WTC11 (cell line): ENCODE data around the gene COA1. TPM values are rescaled to one million over a fixed set of nuclear protein-coding genes. Genes with fewer than 3 reads are reported as not detected.
A peak's percentile ranks its signal among the peaks of the same experiment; 100 is the strongest.

Source experiments
- ATAC-seq: fragments of 200-7000 bp; cut with Tn5 transposase; 2 replicates; pipeline ENCODE4 v1.10.0; 2021; ENCODE audit warnings: mild to moderate bottlenecking, moderate library complexity
- CTCF ChIA-PET: fragments of 300-600 bp; sonication (Branson Sonifier 250); formaldehyde crosslinking; loops from one replicate; lab custom pipeline; 2021; ENCODE audit warnings: antibody characterized with exemption; lab: Charles Lee
- POLR2A ChIA-PET: fragments of 350-600 bp; sonication (Branson Sonifier 250); formaldehyde crosslinking; loops from one replicate; lab custom pipeline; 2021; ENCODE audit warnings: antibody characterized with exemption; lab: Charles Lee
- DNase-seq: peaks from one replicate; pipeline ENCODE4 v3.0.0; 2021; ENCODE audit warnings: low spot score
- H3K27ac Mint-ChIP-seq: 2 replicates; pipeline ENCODE4 v1.8.0; 2021; ENCODE audit warnings: mixed read lengths
- H3K27me3 Mint-ChIP-seq: 2 replicates; pipeline ENCODE4 v1.8.0; 2021; ENCODE audit warnings: low read depth, mild to moderate bottlenecking, moderate library complexity, mixed read lengths
- H3K36me3 Mint-ChIP-seq: 2 replicates; pipeline ENCODE4 v1.8.0; 2021; ENCODE audit warnings: mixed read lengths
- H3K4me1 Mint-ChIP-seq: 2 replicates; pipeline ENCODE4 v1.8.0; 2022; ENCODE audit warnings: mixed read lengths
- H3K4me3 Mint-ChIP-seq: 2 replicates; pipeline ENCODE4 v1.8.0; 2021; ENCODE audit warnings: mild to moderate bottlenecking, moderate library complexity, mixed read lengths
- H3K9me3 Mint-ChIP-seq: 2 replicates; pipeline ENCODE4 v1.8.0; 2021; ENCODE audit warnings: mixed read lengths
- CREB1 ChIP-seq: sonication (generic); formaldehyde crosslinking; IDR thresholded peaks from 2 replicates; pipeline ENCODE4 v1.8.0; 2023; ENCODE audit warnings: mild to moderate bottlenecking, missing genetic modification reagents
- E2F5 ChIP-seq: sonication (generic); formaldehyde crosslinking; IDR thresholded peaks from 2 replicates; pipeline ENCODE4 v1.8.1; 2022; ENCODE audit warnings: mild to moderate bottlenecking, moderate library complexity, missing genetic modification reagents
- ELF4 ChIP-seq: sonication (generic); formaldehyde crosslinking; IDR thresholded peaks from 2 replicates; pipeline ENCODE4 v1.8.1; 2022; ENCODE audit warnings: low read depth, mild to moderate bottlenecking, moderate library complexity, missing genetic modification reagents
- FOXP1 ChIP-seq: sonication (generic); formaldehyde crosslinking; IDR thresholded peaks from 2 replicates; pipeline ENCODE4 v1.8.0; 2022; ENCODE audit warnings: missing genetic modification reagents, mild to moderate bottlenecking, moderate library complexity, borderline replicate concordance
- GTF2I ChIP-seq: fragments of 250-450 bp; sonication (Bioruptor Pico); conservative IDR thresholded peaks from 2 replicates; pipeline ENCODE4 v1.4.0; 2021; ENCODE audit warnings: mild to moderate bottlenecking
- HMGA2 ChIP-seq: fragments of 250-450 bp; sonication (Bioruptor Pico); IDR thresholded peaks from 2 replicates; pipeline ENCODE4 v1.4.0; 2021; ENCODE audit warnings: mild to moderate bottlenecking, moderate library complexity
- JUN ChIP-seq: sonication (generic); formaldehyde crosslinking; IDR thresholded peaks from 2 replicates; pipeline ENCODE4 v1.8.0; 2023; ENCODE audit warnings: mild to moderate bottlenecking, missing genetic modification reagents
- KAT7 ChIP-seq: sonication (generic); formaldehyde crosslinking; IDR thresholded peaks from 2 replicates; pipeline ENCODE4 v1.8.1; 2023; ENCODE audit warnings: missing genetic modification reagents, mild to moderate bottlenecking, borderline replicate concordance
- NFATC4 ChIP-seq: fragments of 250-450 bp; sonication (Bioruptor Pico); IDR thresholded peaks from 2 replicates; pipeline ENCODE4 v1.9.0; 2021; ENCODE audit warnings: mild to moderate bottlenecking
- NFYB ChIP-seq: sonication (generic); formaldehyde crosslinking; conservative IDR thresholded peaks from 2 replicates; pipeline ENCODE4 v1.8.0; 2022; ENCODE audit warnings: low read depth, missing genetic modification reagents
- NR1H2 ChIP-seq: sonication (generic); formaldehyde crosslinking; IDR thresholded peaks from 2 replicates; pipeline ENCODE4 v1.9.0; 2021; ENCODE audit warnings: mild to moderate bottlenecking, moderate library complexity, missing genetic modification reagents
- OVOL2 ChIP-seq: fragments of 250-450 bp; sonication (Bioruptor Pico); IDR thresholded peaks from 2 replicates; pipeline ENCODE4 v1.9.0; 2021; ENCODE audit warnings: mild to moderate bottlenecking, borderline replicate concordance
- RELA ChIP-seq: sonication (generic); formaldehyde crosslinking; IDR thresholded peaks from 2 replicates; pipeline ENCODE4 v1.8.1; 2022; ENCODE audit warnings: missing genetic modification reagents, mild to moderate bottlenecking, borderline replicate concordance
- SOX15 ChIP-seq: fragments of 250-450 bp; sonication (Bioruptor Pico); IDR thresholded peaks from 2 replicates; pipeline ENCODE4 v1.9.0; 2021; ENCODE audit warnings: mild to moderate bottlenecking
- ZMAT4 ChIP-seq: fragments of 250-450 bp; sonication (Bioruptor Pico); IDR thresholded peaks from 2 replicates; pipeline ENCODE4 v1.9.0; 2021; ENCODE audit warnings: mild to moderate bottlenecking
- ZNF232 ChIP-seq: sonication (generic); formaldehyde crosslinking; IDR thresholded peaks from 2 replicates; pipeline ENCODE4 v1.8.0; 2022; ENCODE audit warnings: mild to moderate bottlenecking, missing genetic modification reagents
- ZNF281 ChIP-seq: sonication (generic); formaldehyde crosslinking; IDR thresholded peaks from 2 replicates; pipeline ENCODE4 v1.8.0; 2023; ENCODE audit warnings: mild to moderate bottlenecking, missing genetic modification reagents
- ZNF416 ChIP-seq: fragments of 250-450 bp; sonication (Bioruptor Pico); IDR thresholded peaks from 2 replicates; pipeline ENCODE4 v1.9.0; 2021; ENCODE audit warnings: mild to moderate bottlenecking, inconsistent platforms
- ZNF512 ChIP-seq: sonication (generic); formaldehyde crosslinking; IDR thresholded peaks from 2 replicates; pipeline ENCODE4 v1.8.1; 2022; ENCODE audit warnings: missing genetic modification reagents, borderline replicate concordance
- total RNA-seq: library from RNA; stranded (reverse); gene quantifications from 3 replicates; pipeline ENCODE4 v1.2.3, GENCODE V29; 2021
- TF ChIP-seq, protein P1 (sequence below): sonication (generic); formaldehyde crosslinking; IDR thresholded peaks from 2 replicates; pipeline ENCODE4 v1.8.0; 2022; ENCODE audit warnings: mild to moderate bottlenecking, missing genetic modification reagents
- TF ChIP-seq, protein P2 (sequence below): sonication (generic); formaldehyde crosslinking; conservative IDR thresholded peaks from 2 replicates; pipeline ENCODE4 v1.8.1; 2023; ENCODE audit warnings: mild to moderate bottlenecking, low read depth, missing genetic modification reagents, moderate library complexity
- TF ChIP-seq, protein P3 (sequence below): sonication (generic); formaldehyde crosslinking; conservative IDR thresholded peaks from 2 replicates; pipeline ENCODE4 v1.8.1; 2022; ENCODE audit warnings: mild to moderate bottlenecking, missing genetic modification reagents
- TF ChIP-seq, protein P4 (sequence below): sonication (generic); formaldehyde crosslinking; IDR thresholded peaks from 2 replicates; pipeline ENCODE4 v1.8.1; 2022; ENCODE audit warnings: low read depth, missing genetic modification reagents, borderline replicate concordance

The COA1 gene
- total RNA-seq, 1 experiment from 2014 or later = 132 TPM

- H3K4me1 Mint-ChIP-seq = peaks cover 21% of the 10 kb centered on the region
- DNase-seq (no peak), ATAC-seq (no peak)
- no peaks in the 10 kb centered on the region for H3K9me3 Mint-ChIP-seq
- H3K27ac Mint-ChIP-seq = no peak overlapping the region
- no peaks in the 10 kb centered on the region for H3K27me3 Mint-ChIP-seq
- no peak for TF ChIP-seq JUN
- no peak for TF ChIP-seq NFYB (CRISPR knock-in tag)
- no peak for TF ChIP-seq ZNF512 (CRISPR knock-in tag)
- TF ChIP-seq, protein P1, sequence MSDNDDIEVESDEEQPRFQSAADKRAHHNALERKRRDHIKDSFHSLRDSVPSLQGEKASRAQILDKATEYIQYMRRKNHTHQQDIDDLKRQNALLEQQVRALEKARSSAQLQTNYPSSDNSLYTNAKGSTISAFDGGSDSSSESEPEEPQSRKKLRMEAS = no peak
- TF ChIP-seq ZNF416 (CRISPR knock-in tag) = no peak
- TF ChIP-seq SOX15 = no peak
- no peak for TF ChIP-seq HMGA2 (CRISPR knock-in tag)
- TF ChIP-seq FOXP1 = no peak
- TF ChIP-seq ELF4 (CRISPR knock-in tag) = no peak
- no peak for TF ChIP-seq GTF2I (CRISPR knock-in tag)
- TF ChIP-seq KAT7 = no peak
- TF ChIP-seq, protein P2, sequence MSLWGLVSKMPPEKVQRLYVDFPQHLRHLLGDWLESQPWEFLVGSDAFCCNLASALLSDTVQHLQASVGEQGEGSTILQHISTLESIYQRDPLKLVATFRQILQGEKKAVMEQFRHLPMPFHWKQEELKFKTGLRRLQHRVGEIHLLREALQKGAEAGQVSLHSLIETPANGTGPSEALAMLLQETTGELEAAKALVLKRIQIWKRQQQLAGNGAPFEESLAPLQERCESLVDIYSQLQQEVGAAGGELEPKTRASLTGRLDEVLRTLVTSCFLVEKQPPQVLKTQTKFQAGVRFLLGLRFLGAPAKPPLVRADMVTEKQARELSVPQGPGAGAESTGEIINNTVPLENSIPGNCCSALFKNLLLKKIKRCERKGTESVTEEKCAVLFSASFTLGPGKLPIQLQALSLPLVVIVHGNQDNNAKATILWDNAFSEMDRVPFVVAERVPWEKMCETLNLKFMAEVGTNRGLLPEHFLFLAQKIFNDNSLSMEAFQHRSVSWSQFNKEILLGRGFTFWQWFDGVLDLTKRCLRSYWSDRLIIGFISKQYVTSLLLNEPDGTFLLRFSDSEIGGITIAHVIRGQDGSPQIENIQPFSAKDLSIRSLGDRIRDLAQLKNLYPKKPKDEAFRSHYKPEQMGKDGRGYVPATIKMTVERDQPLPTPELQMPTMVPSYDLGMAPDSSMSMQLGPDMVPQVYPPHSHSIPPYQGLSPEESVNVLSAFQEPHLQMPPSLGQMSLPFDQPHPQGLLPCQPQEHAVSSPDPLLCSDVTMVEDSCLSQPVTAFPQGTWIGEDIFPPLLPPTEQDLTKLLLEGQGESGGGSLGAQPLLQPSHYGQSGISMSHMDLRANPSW (CRISPR knock-in tag) = no peak
- TF ChIP-seq ZNF281 (CRISPR knock-in tag) = no peak
- H3K36me3 Mint-ChIP-seq = peaks cover 32% of the 10 kb centered on the region
- no peak overlapping the region for H3K4me3 Mint-ChIP-seq
- ChIA-PET POLR2A (no interaction called here), CTCF (no interaction called here)
Observed at GRCh38 chr7:43624156-43624555, 105.2 kb downstream of the COA1 start.

DNA sequence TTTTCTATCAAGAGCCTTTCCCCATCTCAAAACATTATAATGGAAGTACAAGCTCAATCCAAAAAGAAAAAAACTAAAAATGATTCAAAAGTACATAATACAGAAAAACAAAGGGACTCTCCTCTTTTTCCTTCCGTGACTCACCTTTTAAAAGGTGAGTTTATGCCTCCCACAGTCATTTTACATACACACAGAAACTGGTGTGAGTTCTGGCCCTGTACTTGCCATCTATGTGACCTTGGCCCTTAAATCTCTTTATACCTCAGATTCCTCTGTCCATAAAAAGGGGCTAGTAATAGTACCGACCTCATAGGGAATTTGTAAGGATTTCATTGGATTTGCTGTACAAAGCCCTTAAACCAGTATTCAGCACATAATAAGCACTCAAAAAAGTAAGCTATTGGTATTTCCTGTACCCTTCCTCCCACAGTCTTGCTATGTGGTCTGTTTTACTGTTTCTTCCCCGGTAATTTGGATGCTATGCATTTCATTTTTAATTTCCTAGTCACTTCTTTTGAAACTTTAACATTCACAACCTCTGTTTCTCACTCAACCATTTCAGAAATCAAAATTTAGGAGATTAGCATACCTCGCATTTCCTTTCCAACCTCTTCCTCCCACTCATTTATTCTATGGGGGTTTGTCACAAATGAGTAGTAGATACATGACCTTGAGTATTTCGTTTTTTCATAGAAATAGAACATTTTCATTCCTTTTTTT lies 107.4 kb downstream of the COA1 start:
- no peak overlapping the region for H3K4me3 Mint-ChIP-seq
- ATAC-seq (no peak), DNase-seq (no peak)
- H3K27ac Mint-ChIP-seq = 0 out of 2 replicates have a peak overlapping the region, but pooled peaks have one; percentile 20
- POLR2A ChIA-PET = interaction anchor here (1.2 kb wide), 1 partner anchor 39 kb away, joined by 6 read pairs; the partner anchor contains the start of gene STK17A
- peaks cover 23% of the 10 kb centered on the region for H3K36me3 Mint-ChIP-seq
- no peaks in the 10 kb centered on the region for H3K27me3 Mint-ChIP-seq
- CTCF ChIA-PET = interaction anchor here (1.1 to 3.6 kb wide), 3 partner anchors 39 to 332 kb away, joined by 3 to 21 read pairs (median 3); partner anchors contain the start of gene STK17A
- no peaks in the 10 kb centered on the region for H3K9me3 Mint-ChIP-seq
- peaks cover 21% of the 10 kb centered on the region for H3K4me1 Mint-ChIP-seq
- TF ChIP-seq OVOL2 (CRISPR knock-in tag) (no peak), RELA (CRISPR knock-in tag) (no peak), FOXP1 (no peak), NFATC4 (CRISPR knock-in tag) (no peak), SOX15 (no peak), ZNF232 (CRISPR knock-in tag) (no peak), KAT7 (no peak), CREB1 (CRISPR knock-in tag) (no peak), NR1H2 (CRISPR knock-in tag) (no peak), E2F5 (CRISPR knock-in tag) (no peak), ZMAT4 (CRISPR knock-in tag) (no peak)
- TF ChIP-seq, protein P3, sequence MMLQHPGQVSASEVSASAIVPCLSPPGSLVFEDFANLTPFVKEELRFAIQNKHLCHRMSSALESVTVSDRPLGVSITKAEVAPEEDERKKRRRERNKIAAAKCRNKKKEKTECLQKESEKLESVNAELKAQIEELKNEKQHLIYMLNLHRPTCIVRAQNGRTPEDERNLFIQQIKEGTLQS (CRISPR knock-in tag) = no peak
- TF ChIP-seq, protein P1 = no peak
- TF ChIP-seq, protein P4, sequence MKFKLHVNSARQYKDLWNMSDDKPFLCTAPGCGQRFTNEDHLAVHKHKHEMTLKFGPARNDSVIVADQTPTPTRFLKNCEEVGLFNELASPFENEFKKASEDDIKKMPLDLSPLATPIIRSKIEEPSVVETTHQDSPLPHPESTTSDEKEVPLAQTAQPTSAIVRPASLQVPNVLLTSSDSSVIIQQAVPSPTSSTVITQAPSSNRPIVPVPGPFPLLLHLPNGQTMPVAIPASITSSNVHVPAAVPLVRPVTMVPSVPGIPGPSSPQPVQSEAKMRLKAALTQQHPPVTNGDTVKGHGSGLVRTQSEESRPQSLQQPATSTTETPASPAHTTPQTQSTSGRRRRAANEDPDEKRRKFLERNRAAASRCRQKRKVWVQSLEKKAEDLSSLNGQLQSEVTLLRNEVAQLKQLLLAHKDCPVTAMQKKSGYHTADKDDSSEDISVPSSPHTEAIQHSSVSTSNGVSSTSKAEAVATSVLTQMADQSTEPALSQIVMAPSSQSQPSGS = no peak
